Coronary artery (tissue), 2 donors: ENCODE data around the gene IL16.
A peak's percentile ranks its signal among the peaks of the same experiment; 100 is the strongest.
"Not testable (repeated sequence)": the region's sequence is repeated elsewhere in the genome, so short reads cannot be mapped to it uniquely, and the experiment has no call there.

ENCODE experiments used
- DNase-seq: peaks from one replicate; pipeline ENCODE4 v3.0.0-alpha.2; 2017; ENCODE audit warnings: low spot score
- H3K27ac ChIP-seq, 2 donors: fragments of 200-600 bp; sonication (generic); one replicate each; pipeline ENCODE4 v1.5.1; 2016 to 2019
- H3K4me3 ChIP-seq: fragments of 200-600 bp; sonication (generic); 2 replicates; pipeline ENCODE4 v1.5.1; 2016; ENCODE audit warnings: mild to moderate bottlenecking, moderate library complexity
- TF ChIP-seq, protein P1 (sequence below): fragments of 200-600 bp; sonication (generic); IDR thresholded peaks from one replicate; pipeline ENCODE4 v1.5.1; 2019; ENCODE audit warnings: antibody characterized with exemption

IL16 gene

DNA sequence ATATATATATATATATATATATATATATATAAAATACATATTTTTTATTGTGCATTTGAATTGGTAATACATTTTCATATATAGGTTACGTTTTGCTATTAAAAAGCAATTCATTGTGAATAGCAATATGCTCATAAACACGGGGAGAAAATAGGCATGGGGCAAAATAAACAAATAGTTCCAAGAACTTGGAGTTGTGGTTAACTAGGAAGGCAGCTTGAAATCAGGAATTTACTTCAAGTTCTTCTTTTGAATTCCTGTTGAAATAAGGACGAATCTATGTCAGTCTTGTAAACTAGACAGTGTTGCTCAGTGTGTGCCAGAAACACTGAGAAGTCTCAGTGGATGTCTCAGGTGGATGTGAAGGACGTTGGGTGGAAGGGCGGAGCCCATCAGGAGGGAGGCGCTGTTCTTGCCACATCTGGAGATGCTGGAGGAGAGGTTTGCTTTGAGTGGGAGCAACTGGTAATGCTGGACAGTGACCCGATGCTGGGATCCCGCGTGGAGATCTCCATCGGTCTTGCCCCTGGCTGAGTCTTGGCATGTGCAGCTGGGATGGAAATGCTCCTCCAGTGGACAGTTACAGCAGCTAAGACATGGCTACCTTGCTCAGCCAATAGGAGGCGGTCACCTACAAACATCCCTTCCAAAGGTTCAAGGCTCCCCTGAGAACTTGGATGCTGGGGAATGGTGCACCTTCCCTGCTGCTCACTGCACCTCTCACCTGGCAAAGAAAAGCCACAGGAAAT is 2.5 kb downstream of the IL16 start:
- H3K27ac ChIP-seq, result no peak overlapping the region
- TF ChIP-seq, protein P1, sequence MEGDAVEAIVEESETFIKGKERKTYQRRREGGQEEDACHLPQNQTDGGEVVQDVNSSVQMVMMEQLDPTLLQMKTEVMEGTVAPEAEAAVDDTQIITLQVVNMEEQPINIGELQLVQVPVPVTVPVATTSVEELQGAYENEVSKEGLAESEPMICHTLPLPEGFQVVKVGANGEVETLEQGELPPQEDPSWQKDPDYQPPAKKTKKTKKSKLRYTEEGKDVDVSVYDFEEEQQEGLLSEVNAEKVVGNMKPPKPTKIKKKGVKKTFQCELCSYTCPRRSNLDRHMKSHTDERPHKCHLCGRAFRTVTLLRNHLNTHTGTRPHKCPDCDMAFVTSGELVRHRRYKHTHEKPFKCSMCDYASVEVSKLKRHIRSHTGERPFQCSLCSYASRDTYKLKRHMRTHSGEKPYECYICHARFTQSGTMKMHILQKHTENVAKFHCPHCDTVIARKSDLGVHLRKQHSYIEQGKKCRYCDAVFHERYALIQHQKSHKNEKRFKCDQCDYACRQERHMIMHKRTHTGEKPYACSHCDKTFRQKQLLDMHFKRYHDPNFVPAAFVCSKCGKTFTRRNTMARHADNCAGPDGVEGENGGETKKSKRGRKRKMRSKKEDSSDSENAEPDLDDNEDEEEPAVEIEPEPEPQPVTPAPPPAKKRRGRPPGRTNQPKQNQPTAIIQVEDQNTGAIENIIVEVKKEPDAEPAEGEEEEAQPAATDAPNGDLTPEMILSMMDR, result no peak
- no peak for DNase-seq
- no peak overlapping the region for H3K4me3 ChIP-seq

DNA sequence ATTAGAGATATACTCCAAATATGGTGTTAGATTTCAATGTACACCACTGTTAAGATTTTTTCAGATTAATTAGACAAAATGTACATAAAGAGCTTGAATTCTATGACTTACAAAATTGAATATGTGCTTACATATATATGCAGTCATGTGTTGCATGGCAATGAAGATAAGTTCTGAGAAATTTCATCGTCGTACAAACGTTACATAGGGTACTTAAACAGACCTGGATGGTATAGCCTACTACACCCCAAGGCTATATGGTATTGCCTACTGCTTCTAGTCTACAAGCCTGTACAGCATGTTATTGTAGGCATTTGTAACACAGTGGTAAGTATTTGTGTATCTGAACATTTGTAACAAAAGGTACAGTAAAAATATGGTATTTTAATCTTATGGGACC is 9.3 kb downstream of the IL16 start:
- Histone ChIP-seq H3K4me3 (no peak overlapping the region), H3K27ac (no peak overlapping the region)
- TF ChIP-seq, protein P1, result no peak
- no peak for DNase-seq

DNA sequence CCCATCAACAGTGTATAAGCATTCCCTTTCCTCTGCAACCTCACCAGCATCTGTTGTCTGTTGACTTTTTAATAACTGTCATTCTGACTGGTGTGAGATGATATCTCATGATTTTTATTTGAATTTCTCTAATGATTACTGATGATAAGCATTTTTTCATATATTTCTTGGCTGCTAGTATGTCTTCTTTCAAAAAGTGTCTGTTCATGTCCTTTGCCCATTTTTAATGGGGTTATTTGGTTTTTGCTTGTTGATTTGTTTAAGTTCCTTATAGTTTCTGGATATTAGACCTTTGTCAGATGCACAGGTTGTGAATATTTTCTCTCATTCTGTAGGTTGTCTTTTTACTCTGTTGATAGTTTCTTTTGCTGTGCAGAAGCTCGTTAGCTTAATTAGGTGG is 11.3 kb downstream of the IL16 start:
- DNase-seq, result not testable (repeated sequence)

DNA sequence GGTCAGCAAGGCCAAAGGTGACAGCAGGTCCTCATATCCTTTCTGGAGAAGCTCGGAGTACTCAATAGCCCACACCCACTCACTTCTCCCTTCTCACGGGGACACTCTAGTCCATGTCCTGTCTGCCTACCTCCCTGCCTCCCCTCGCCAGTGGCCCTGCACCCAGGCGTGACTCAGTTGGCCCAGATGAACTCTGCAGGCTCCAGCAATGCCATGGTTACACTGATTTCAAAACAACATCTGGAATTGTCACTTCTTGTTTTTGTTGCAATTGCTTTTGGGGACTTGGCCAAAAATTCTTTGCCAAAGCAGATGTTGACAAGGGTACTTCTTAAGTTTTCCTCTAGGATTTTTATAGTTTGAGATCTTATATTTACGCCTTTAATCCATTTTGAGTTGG is 13.0 kb downstream of the IL16 start:
- Histone ChIP-seq H3K4me3 (no peak overlapping the region), H3K27ac (peak overlapping the region in 1 of 2 donors; percentile 32)
- no peak for DNase-seq
- TF ChIP-seq, protein P1, result no peak

More for the DNA sequence above, 11.3 kb downstream of the IL16 start:
- H3K27ac ChIP-seq, H3K4me3 ChIP-seq: not testable (repeated sequence)

DNA sequence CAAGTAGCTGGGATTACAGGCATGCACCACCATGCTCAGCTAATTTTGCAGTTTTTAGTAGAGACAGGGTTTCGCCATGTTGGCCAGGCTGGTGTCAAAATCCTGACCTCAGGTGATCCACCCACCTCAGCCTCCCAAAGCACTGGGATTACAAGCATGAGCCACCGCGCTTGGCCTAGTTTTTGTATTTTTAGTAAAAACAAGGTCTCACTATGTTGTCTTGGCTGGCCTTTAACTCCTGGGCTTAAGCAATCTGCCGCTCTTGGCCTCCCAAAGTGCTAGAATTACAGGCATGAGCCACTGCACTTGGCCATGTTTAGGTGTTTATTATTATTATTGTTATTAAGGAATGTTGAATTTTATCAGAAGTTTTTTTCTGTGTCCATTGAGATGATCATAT is 14.7 kb downstream of the IL16 start:
- peak overlapping the region in 1 of 2 donors; percentile 40 for H3K27ac ChIP-seq
- no peak for DNase-seq
- no peak overlapping the region for H3K4me3 ChIP-seq

DNA sequence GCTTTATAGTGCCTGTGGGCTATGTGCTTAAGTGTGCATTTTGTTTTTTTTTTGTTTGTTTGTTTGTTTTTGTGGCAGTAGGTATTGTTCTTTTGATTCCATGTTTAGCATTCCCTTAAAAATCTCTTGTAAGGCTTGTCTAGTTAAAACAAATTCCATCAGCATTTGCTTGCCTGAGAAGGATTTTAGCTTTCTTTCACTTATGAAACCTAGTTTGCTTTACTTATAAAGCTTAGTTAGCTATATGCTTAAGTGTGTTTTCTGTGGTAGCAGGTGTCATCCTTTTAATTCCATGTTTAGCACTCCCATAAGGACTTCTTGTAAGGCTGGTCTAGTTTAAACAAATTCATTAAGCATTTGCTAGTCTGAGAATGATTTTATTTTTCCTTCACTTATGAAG is 17.3 kb downstream of the IL16 start:
- no peak overlapping the region for H3K27ac ChIP-seq
- H3K4me3 ChIP-seq, result no peak overlapping the region
- TF ChIP-seq, protein P1, result no peak
- no peak for DNase-seq

More for the DNA sequence above, 14.7 kb downstream of the IL16 start:
- TF ChIP-seq, protein P1, result no peak

DNA sequence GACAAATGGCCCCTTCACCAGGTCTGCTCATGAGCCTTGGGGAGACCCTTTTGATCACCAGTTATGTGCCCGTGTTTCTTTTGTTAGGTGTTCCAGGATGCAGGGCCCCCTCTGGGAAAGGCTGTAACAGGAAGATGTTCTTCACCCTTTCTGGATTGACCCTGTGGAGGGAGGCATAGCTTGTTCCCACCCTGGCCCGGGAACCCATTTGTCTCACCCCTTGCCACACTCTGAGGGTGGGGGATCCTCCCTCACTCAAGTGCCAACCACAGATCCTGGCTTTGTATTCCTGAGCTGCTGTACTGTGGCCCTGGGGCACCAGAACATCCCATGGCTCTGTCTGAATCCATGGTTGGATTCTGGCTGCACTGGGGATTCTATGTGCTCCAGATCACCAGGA is 18.9 kb downstream of the IL16 start:
- TF ChIP-seq, protein P1, result no peak
- DNase-seq, result no peak
- Histone ChIP-seq H3K4me3 (no peak overlapping the region), H3K27ac (no peak overlapping the region)
